D721Med (cell line): ENCODE data around the gene MICU2.

Source experiments
- DNase-seq: peaks from one replicate; pipeline ENCODE4 v3.0.0; 2011; ENCODE audit warnings: low spot score; ENCODE audit not compliant: insufficient read length
- FAIRE-seq: peaks from 2 replicates; lab custom pipeline; 2011; peaks lifted over from hg19 to GRCh38; lab: Jason Lieb, UNC
- TF ChIP-seq, protein P1 (sequence below): IDR thresholded peaks from 2 replicates; pipeline ENCODE4 v1.5.1; 2012; ENCODE audit warnings: mild to moderate bottlenecking, control low read depth; ENCODE audit not compliant: insufficient read depth; ENCODE audit errors: missing control alignments

The MICU2 gene

DNA sequence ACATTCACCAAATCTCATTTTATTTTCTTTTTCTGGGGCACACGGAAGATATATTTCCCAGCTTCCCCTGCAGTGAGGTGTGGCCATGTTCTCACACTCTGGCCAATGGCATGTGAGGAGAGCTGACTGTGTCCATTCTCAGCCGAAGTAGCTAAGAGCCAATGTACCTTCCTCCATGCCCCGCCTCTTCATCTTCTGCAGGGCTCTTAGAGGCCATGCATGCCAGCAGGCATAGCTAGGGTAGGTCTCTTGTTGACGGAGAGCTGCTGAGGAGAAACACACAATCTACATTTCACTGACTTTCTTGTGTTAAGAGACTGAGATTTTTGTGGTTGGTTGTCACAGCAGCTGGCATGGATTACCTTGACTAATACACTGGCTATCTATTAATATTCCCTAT, 9.8 kb upstream of the MICU2 start:
- TF ChIP-seq, protein P1, sequence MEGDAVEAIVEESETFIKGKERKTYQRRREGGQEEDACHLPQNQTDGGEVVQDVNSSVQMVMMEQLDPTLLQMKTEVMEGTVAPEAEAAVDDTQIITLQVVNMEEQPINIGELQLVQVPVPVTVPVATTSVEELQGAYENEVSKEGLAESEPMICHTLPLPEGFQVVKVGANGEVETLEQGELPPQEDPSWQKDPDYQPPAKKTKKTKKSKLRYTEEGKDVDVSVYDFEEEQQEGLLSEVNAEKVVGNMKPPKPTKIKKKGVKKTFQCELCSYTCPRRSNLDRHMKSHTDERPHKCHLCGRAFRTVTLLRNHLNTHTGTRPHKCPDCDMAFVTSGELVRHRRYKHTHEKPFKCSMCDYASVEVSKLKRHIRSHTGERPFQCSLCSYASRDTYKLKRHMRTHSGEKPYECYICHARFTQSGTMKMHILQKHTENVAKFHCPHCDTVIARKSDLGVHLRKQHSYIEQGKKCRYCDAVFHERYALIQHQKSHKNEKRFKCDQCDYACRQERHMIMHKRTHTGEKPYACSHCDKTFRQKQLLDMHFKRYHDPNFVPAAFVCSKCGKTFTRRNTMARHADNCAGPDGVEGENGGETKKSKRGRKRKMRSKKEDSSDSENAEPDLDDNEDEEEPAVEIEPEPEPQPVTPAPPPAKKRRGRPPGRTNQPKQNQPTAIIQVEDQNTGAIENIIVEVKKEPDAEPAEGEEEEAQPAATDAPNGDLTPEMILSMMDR = no peak

DNA sequence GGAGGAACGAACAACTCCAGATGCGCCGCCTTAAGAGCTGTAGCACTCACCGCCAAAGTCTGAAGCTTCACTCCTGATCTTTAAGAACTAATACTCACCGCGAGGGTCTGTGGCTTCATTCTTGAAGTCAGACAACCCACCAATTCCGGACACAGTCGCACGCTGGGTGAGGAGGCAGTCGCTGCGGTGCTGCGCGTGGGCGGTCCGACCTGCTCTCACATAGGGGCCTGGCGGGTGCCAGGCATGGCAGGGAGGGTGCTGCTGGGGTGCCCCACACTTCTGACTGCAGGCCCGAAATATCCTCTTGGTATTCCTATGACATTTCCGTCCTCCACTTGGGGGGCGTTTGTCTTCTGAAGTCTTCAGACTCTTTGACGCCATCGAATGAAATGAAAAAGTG, 7.4 kb upstream of the MICU2 start:
- FAIRE-seq (no peak), DNase-seq (no peak)
- TF ChIP-seq, protein P1 = no peak

More for the DNA sequence above, 9.8 kb upstream of the MICU2 start:
- FAIRE-seq (no peak), DNase-seq (no peak)

DNA sequence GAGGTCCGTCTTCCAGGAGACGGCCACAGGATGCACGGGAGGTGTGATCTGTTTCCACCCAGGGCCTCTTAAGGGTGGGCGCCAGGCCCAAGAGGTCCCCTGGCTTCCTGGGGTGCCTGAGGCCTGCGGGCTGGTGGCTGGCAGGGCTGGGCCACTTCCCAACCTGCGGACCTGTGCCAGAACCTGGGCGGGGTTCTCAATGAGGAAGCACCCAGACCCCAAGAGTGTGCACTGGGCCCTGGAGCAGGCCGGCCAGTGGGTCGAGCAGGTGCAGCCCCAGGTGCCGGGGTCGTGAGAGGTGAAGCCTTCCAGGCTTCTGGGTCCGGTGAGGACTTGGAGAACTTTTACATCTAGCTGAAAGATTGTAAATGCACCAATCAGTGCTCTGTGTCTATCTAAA, 6.7 kb upstream of the MICU2 start:
- TF ChIP-seq, protein P1 = no peak
- FAIRE-seq (no peak), DNase-seq (no peak)

DNA sequence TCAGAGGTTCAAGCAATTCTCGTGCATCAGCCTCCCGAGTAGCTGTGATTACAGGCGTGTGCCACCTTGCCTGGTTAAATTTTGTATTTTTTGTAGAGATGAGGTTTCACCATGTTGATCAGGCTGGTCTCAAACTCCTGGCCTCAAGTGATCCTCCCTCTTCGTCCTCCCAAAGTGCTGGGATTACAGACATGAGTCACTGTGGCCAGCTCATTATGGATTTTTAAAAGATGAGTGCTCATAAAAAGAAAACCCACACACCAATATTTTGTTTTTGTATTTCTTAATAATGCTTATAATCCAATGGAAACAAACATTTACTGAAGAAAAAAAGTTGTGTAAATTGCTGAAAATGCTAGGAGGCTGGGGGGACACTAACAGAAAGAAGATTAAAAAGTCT, 5.0 kb upstream of the MICU2 start:
- FAIRE-seq (no peak), DNase-seq (no peak)
- TF ChIP-seq, protein P1 = no peak

DNA sequence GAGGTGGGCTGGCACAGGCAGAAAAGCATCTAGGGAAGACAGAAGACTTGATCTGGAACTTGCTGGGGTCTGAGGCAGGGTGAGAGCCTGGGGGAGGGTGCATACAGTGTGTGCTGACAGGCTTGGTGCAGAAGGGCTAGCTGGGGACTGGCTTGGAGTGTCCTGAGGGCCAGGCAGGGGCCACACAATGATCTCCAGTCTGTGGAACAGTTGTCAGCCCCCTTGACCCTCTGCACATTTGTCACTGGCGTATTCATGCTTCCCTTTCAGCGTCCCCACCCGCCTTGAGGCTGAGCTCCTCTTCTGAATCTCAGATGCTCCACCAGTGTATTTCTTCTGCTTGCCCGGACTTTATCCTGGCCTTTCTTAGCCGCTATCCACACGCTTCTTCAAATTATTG, 2.8 kb upstream of the MICU2 start:
- TF ChIP-seq, protein P1 = no peak
- FAIRE-seq = no peak

DNA sequence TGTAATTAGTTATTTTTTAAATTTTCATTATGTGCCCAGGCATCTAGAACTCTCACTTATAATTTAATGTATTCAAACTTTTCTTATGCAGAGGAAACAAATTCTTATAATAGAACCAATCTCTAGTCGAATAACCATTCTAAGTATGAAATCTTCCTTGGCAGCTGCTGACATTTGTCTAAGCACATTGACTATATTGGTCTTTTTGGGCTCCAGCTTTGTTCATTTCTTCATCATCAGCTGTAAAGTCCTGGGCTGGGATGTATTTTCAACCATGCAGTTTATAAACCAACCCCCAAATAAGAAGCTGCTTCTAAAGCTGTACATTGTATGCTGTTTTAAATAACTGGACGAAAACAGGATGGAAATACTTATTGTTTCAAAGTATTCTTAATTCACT, 2.3 kb upstream of the MICU2 start:
- TF ChIP-seq, protein P1 = no peak
- FAIRE-seq = no peak
- DNase-seq = no peak

More for the DNA sequence above, 2.8 kb upstream of the MICU2 start:
- DNase-seq = no peak

DNA sequence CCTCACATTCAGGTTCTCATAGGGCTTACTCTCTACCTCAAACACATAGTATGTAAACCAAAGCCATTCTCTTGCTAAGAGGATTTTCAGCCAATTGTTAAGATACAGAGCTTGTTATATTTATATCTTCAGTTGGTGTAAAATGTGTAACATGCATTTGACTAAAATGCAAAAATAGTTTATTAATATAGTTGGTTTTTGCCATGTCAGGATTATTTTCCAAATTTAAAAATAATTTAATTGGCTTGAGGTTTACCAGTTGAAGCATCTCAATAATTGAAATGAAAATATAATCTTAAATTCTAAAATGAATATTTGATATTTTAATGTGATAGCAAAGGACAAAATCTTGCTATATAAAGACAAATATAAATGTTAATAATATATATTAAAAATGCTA, 7.2 kb downstream of the MICU2 start:
- no peak for DNase-seq
- TF ChIP-seq, protein P1 = no peak
- FAIRE-seq = no peak
